Peyer's patch (tissue), 4 donors: ENCODE measurements around the gene TRIM54. TPM values are rescaled to one million over a fixed set of nuclear protein-coding genes. Genes with fewer than 3 reads are reported as not detected.

Source experiments
- DNase-seq, 3 donors: peaks; one replicate each; pipeline ENCODE4 v3.0.0-alpha.2; 2017 to 2019
- H3K27ac ChIP-seq, 4 donors: fragments of 200-600 bp; sonication (generic); one replicate each; pipeline ENCODE4 v1.5.1; 2016 to 2019
- H3K27me3 ChIP-seq, 2 donors: fragments of 200-600 bp; sonication (generic); one replicate each; pipeline ENCODE4 v1.5.1; 2019
- H3K36me3 ChIP-seq, 3 donors: fragments of 200-600 bp; sonication (generic); one replicate each; pipeline ENCODE4 v1.5.1; 2016 to 2019
- H3K4me1 ChIP-seq, 4 donors: fragments of 200-600 bp; sonication (generic); one replicate each; pipeline ENCODE4 v1.5.1; 2016 to 2019
- H3K4me3 ChIP-seq, 4 donors: fragments of 200-600 bp; sonication (generic); 1 replicate in 3 of 4; 2 replicates in 1 of 4; pipeline ENCODE4 v1.5.1; 2016 to 2019; ENCODE audit warnings: mild to moderate bottlenecking in 1 of 4
- H3K9me3 ChIP-seq, 4 donors: fragments of 200-600 bp; sonication (generic); one replicate each; pipeline ENCODE4 v1.5.1; 2016 to 2019; ENCODE audit warnings: mild to moderate bottlenecking in 1 of 4
- POLR2A ChIP-seq, 2 donors: fragments of 450-650 bp; IDR thresholded peaks; one replicate each; pipeline ENCODE4 v1.5.1; 2017; ENCODE audit warnings: antibody characterized with exemption in 2 of 2, mild to moderate bottlenecking in 2 of 2, moderate library complexity in 2 of 2
- total RNA-seq, 4 donors: library from RNA; depleted of rRNA; stranded (reverse); fragments of >200 nt; gene quantifications; one replicate each; pipeline ENCODE4 v1.1.0, GENCODE V29; 2016
- TF ChIP-seq, protein P1 (sequence below), 6 experiments: fragments of 450-650 bp in 4 of 6; fragments of 200-600 bp in 2 of 6; sonication (generic) in 1 of 6; IDR thresholded peaks; one replicate each; pipeline ENCODE4 v1.5.1; 2017 to 2019; ENCODE audit warnings: antibody characterized with exemption in 6 of 6, mild to moderate bottlenecking in 3 of 6, moderate library complexity in 1 of 6

TRIM54 gene, protein sequence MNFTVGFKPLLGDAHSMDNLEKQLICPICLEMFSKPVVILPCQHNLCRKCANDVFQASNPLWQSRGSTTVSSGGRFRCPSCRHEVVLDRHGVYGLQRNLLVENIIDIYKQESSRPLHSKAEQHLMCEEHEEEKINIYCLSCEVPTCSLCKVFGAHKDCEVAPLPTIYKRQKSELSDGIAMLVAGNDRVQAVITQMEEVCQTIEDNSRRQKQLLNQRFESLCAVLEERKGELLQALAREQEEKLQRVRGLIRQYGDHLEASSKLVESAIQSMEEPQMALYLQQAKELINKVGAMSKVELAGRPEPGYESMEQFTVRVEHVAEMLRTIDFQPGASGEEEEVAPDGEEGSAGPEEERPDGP
- total RNA-seq: under 1 TPM in 1 of 4 donors, not detected in 3; 0.54 TPM

DNA sequence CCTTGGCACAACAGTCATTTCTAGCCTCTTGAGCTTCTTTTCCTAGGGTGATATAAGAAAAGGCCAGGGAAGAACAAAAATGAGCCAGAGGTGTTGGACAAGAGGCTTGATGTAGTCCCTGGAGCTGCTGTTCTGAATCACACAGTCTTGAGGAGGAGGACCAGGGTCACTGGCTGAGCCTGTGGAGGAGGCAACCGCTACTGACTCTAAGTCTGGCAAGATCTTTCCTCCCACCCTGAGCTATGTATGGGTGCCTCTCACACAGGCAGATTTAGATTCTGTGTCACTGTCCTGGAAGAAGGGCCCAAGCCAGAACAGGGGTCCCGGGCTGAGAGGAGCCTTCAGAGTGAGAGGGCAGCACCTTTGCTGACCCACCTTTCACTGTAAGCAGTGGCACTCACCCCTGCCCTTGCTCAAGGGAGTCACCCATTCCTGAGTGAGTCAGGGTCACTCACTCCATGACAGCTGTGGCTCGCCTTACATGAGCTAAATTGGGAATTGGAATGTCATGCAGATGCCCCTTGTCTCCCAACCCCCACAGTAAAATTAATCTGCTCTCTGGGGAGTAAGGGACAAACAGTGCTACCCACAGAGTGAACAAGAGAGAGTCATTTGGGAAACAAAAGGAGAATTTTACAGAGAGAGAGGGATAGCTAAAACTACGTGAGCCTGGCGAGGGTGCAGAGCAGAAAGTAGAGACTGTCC, at the start of gene TRIM54:
TSS of gene TRIM54 (plus strand) at position 575 of the 705 bp plus-strand sequence. CDS start 303 bp downstream, outside the sequence.
- Histone ChIP-seq H3K9me3 (no peaks in the 10 kb centered on the region), H3K27ac (no peak within 1 kb of the TSS), H3K36me3 (no peaks in the 10 kb centered on the region), H3K4me1 (no peaks in the 10 kb centered on the region), H3K4me3 (no peak within 1 kb of the TSS), H3K27me3 (no peaks in the 10 kb centered on the region)
- TF ChIP-seq POLR2A (IDR thresholded peaks at IDR 0.05): no peak
- TF ChIP-seq, protein P1, sequence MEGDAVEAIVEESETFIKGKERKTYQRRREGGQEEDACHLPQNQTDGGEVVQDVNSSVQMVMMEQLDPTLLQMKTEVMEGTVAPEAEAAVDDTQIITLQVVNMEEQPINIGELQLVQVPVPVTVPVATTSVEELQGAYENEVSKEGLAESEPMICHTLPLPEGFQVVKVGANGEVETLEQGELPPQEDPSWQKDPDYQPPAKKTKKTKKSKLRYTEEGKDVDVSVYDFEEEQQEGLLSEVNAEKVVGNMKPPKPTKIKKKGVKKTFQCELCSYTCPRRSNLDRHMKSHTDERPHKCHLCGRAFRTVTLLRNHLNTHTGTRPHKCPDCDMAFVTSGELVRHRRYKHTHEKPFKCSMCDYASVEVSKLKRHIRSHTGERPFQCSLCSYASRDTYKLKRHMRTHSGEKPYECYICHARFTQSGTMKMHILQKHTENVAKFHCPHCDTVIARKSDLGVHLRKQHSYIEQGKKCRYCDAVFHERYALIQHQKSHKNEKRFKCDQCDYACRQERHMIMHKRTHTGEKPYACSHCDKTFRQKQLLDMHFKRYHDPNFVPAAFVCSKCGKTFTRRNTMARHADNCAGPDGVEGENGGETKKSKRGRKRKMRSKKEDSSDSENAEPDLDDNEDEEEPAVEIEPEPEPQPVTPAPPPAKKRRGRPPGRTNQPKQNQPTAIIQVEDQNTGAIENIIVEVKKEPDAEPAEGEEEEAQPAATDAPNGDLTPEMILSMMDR (IDR thresholded peaks at IDR 0.05): no peak
- no peak for DNase-seq

DNA sequence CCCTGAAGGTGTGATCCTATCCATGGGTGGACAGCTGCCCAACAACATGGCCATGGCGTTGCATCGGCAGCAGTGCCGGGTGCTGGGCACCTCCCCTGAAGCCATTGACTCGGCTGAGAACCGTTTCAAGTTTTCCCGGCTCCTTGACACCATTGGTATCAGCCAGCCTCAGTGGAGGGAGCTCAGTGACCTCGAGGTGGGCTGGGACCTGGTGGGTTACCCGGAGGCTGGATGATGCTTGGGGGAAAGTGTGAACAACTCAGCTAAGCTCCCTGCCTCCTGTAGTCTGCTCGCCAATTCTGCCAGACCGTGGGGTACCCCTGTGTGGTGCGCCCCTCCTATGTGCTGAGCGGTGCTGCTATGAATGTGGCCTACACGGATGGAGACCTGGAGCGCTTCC, 48.9 kb upstream of the TRIM54 start:
- H3K27me3 ChIP-seq: no peaks in the 10 kb centered on the region
- DNase-seq: no peak
- TF ChIP-seq, protein P1 (IDR thresholded peaks at IDR 0.05): no peak
- no peak for TF ChIP-seq POLR2A (IDR thresholded peaks at IDR 0.05)
- H3K4me1 ChIP-seq: no peaks in the 10 kb centered on the region
- no peaks in the 10 kb centered on the region for H3K9me3 ChIP-seq
- H3K4me3 ChIP-seq: no peak overlapping the region
- no peak overlapping the region for H3K27ac ChIP-seq
- peaks cover 0 to 92% (median 0%) of the 10 kb centered on the region in 3 donors for H3K36me3 ChIP-seq

DNA sequence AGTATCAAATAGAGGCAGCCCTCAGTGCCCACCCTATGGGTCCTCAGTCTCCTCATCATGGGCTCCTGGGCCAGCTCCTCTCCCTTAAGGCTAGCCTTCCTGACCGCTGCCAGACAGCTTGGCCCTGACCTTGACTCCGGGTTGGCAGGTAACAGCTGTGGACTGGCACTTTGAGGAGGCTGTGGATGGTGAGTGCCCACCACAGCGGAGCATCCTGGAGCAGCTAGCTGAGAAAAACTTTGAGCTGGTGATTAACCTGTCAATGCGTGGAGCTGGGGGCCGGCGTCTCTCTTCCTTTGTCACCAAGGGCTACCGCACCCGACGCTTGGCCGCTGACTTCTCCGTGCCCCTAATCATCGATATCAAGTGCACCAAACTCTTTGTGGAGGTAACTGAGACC, 46.1 kb upstream of the TRIM54 start:
- H3K27me3 ChIP-seq: no peaks in the 10 kb centered on the region
- H3K27ac ChIP-seq: no peak overlapping the region
- H3K36me3 ChIP-seq: peaks cover 0 to 99% (median 0%) of the 10 kb centered on the region in 3 donors

DNA sequence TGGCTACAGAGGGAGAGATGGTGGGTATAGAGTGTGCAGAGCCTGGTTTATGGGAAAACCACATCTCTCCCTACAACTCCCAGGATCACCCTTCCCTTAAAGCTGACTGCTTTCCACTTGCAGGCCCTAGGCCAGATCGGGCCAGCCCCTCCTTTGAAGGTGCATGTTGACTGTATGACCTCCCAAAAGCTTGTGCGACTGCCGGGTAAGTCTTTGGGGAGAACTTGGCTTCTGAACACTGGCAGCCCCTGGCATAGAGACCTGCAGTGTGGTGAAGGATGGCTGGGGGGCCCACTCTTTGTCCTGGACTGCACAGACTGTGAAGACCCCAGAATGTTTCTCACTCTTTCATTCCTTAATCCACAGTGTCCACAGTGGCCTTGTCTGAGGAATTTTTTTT, 45.6 kb upstream of the TRIM54 start:
- Histone ChIP-seq H3K36me3 (peaks cover 0 to 100% (median 0%) of the 10 kb centered on the region in 3 donors), H3K9me3 (no peaks in the 10 kb centered on the region), H3K27me3 (no peaks in the 10 kb centered on the region), H3K4me3 (no peak overlapping the region), H3K27ac (no peak overlapping the region), H3K4me1 (no peaks in the 10 kb centered on the region)
- TF ChIP-seq POLR2A (IDR thresholded peaks at IDR 0.05): no peak
- TF ChIP-seq, protein P1 (IDR thresholded peaks at IDR 0.05): no peak
- no peak for DNase-seq

More for the DNA sequence above, 46.1 kb upstream of the TRIM54 start:
- Histone ChIP-seq H3K9me3 (no peaks in the 10 kb centered on the region), H3K4me3 (no peak overlapping the region), H3K4me1 (no peaks in the 10 kb centered on the region)
- no peak for DNase-seq
- TF ChIP-seq POLR2A (IDR thresholded peaks at IDR 0.05): no peak
- TF ChIP-seq, protein P1 (IDR thresholded peaks at IDR 0.05): no peak

DNA sequence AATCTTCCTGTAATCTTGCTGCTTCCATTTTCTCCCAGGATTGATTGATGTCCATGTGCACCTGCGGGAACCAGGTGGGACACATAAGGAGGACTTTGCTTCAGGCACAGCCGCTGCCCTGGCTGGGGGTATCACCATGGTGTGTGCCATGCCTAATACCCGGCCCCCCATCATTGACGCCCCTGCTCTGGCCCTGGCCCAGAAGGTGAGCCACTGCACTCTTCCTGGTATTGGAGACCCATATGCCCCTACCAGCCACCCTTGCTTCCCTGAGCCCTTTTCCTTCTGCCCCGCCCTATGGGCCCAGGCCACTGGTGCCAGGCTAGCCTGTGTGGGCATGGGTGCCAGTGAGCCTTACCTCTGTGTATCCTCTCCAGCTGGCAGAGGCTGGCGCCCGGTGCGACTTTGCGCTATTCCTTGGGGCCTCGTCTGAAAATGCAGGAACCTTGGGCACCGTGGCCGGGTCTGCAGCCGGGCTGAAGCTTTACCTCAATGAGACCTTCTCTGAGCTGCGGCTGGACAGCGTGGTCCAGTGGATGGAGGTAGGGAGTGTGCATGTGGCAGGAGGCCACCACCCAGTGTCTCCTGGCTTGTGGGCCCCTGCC, 44.8 kb upstream of the TRIM54 start:
- H3K4me3 ChIP-seq: no peak overlapping the region
- peaks cover 0 to 100% (median 0%) of the 10 kb centered on the region in 3 donors for H3K36me3 ChIP-seq
- no peaks in the 10 kb centered on the region for H3K9me3 ChIP-seq
- H3K27me3 ChIP-seq: no peaks in the 10 kb centered on the region
- H3K27ac ChIP-seq: no peak overlapping the region
- TF ChIP-seq POLR2A (IDR thresholded peaks at IDR 0.05): no peak
- TF ChIP-seq, protein P1 (IDR thresholded peaks at IDR 0.05): no peak
- DNase-seq: no peak
- H3K4me1 ChIP-seq: no peaks in the 10 kb centered on the region
